Endothelial cell of umbilical vein (primary cell): ENCODE results near the gene CLSTN2.

Source experiments
- CTCF ChIP-seq, 2 donors: IDR thresholded peaks; 1 replicate in 1 of 2; 2 replicates in 1 of 2; pipeline ENCODE4 v1.5.1; 2011; ENCODE audit warnings: low read length in 2 of 2, mild to moderate bottlenecking in 2 of 2, moderate library complexity in 2 of 2, control low read depth in 1 of 2, inconsistent platforms in 1 of 2, low read depth in 1 of 2; ENCODE audit not compliant: insufficient read depth in 1 of 2; ENCODE audit errors: extremely low read depth in 1 of 2
- EZH2 ChIP-seq: IDR thresholded peaks from 2 replicates; pipeline ENCODE4 v1.6.1; 2012; ENCODE audit warnings: borderline replicate concordance, low read depth, mild to moderate bottlenecking, moderate library complexity, low read length, inconsistent platforms; ENCODE audit not compliant: severe bottlenecking
- FOS ChIP-seq: IDR thresholded peaks from 2 replicates; pipeline ENCODE4 v1.6.1; 2011; ENCODE audit warnings: mild to moderate bottlenecking, low read length, moderate library complexity, borderline replicate concordance; ENCODE audit not compliant: insufficient read depth
- GATA2 ChIP-seq: IDR thresholded peaks from 2 replicates; pipeline ENCODE4 v1.7.0; 2011; ENCODE audit warnings: low read depth, mild to moderate bottlenecking, moderate library complexity, mixed read lengths, low read length; ENCODE audit not compliant: insufficient read length, insufficient read depth
- JUN ChIP-seq: IDR thresholded peaks from 2 replicates; pipeline ENCODE4 v1.6.1; 2011; ENCODE audit warnings: borderline replicate concordance, low read depth; ENCODE audit not compliant: insufficient read length, insufficient read depth
- MYC ChIP-seq: IDR thresholded peaks from one replicate; pipeline ENCODE4 v1.6.1; 2011; ENCODE audit warnings: mild to moderate bottlenecking, low read depth, low read length
- POLR2A ChIP-seq: IDR thresholded peaks from 2 replicates; pipeline ENCODE4 v1.6.1; 2012; ENCODE audit warnings: low read depth, mild to moderate bottlenecking, control low read depth, low read length
- POLR2AphosphoS5 ChIP-seq: IDR thresholded peaks from 2 replicates; pipeline ENCODE4 v1.6.1; 2012; ENCODE audit warnings: low read depth, mild to moderate bottlenecking, control low read depth, low read length, moderate library complexity; ENCODE audit not compliant: insufficient read depth

DNA sequence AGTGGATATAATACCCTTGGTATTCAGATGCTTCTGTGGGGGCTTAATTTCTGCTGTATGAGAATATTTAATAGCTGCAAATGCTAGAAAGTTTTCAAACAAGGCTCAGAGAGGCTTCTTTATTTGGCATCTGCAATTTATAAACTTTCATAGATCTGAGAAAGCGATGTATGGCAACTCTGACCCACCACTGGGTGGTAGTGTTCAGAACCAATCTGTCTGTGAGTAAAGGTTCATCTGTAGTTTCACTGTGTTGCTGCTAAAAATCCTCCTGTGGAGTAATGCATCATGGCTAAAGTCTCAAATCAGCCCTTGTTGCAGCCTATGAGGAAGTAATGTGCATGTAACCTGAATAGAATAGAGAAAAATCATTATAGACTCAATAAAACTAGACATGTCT, 47.4 kb downstream of the CLSTN2 start:
- no peak for TF ChIP-seq CTCF (IDR thresholded peaks at IDR 0.05; ENCODE audit: extremely low read depth in 1 of 2, insufficient read depth in 1 of 2, low read depth in 1 of 2, low read length in 2 of 2)
- no peak for TF ChIP-seq POLR2A
- TF ChIP-seq MYC, result no peak
- no peak for TF ChIP-seq POLR2AphosphoS5
- TF ChIP-seq EZH2, result no peak
- TF ChIP-seq FOS, result no peak
- TF ChIP-seq JUN, result no peak
- no peak for TF ChIP-seq GATA2
